Fibroblast of the aortic adventitia (primary cell): Measurements from ENCODE around the gene ETV5. TPM values are rescaled to one million over a fixed set of nuclear protein-coding genes. Genes with fewer than 3 reads are reported as not detected.

Experiments
- DNase-seq: peaks from one replicate; pipeline ENCODE4 v3.0.0-alpha.2; 2010; ENCODE audit warnings: low read depth
- H3K4me3 ChIP-seq: 2 replicates; pipeline ENCODE4 v1.5.1; 2011; ENCODE audit warnings: low read depth, mild to moderate bottlenecking, control low read depth, low read length, moderate library complexity
- total RNA-seq: library from RNA; depleted of rRNA; stranded (reverse); fragments of >200 nt; gene quantifications from 2 replicates; pipeline ENCODE4 v1.2.3, GENCODE V29; 2012; ENCODE audit warnings: low replicate concordance
- TF ChIP-seq, protein P1 (sequence below): IDR thresholded peaks from 2 replicates; pipeline ENCODE4 v1.5.1; 2011; ENCODE audit warnings: mild to moderate bottlenecking, low read length, control low read depth, inconsistent platforms; ENCODE audit not compliant: insufficient read depth

ETV5 gene
- total RNA-seq, 1 donor: 78.8 TPM

DNA sequence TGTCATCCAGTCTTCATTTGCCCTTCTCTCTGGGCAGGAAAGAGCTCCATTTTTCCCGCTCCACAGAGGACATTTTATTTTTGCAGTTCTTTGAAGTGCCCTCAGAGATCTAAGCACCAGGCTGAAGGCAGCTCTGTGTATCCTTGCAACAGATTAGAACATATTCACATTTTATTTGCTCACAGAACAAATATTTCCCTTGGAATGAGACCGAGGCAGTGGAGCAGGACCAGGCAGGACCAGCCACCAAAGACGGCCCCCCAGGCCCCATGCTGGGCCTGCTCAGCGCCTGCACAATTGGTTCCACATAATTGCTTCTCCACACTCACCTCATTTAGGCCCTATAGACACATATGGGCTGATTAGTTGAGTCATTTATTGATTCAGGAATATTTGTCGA lies 15.7 kb upstream of the ETV5 start:
- TF ChIP-seq, protein P1, sequence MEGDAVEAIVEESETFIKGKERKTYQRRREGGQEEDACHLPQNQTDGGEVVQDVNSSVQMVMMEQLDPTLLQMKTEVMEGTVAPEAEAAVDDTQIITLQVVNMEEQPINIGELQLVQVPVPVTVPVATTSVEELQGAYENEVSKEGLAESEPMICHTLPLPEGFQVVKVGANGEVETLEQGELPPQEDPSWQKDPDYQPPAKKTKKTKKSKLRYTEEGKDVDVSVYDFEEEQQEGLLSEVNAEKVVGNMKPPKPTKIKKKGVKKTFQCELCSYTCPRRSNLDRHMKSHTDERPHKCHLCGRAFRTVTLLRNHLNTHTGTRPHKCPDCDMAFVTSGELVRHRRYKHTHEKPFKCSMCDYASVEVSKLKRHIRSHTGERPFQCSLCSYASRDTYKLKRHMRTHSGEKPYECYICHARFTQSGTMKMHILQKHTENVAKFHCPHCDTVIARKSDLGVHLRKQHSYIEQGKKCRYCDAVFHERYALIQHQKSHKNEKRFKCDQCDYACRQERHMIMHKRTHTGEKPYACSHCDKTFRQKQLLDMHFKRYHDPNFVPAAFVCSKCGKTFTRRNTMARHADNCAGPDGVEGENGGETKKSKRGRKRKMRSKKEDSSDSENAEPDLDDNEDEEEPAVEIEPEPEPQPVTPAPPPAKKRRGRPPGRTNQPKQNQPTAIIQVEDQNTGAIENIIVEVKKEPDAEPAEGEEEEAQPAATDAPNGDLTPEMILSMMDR: no peak
- DNase-seq: no peak
- H3K4me3 ChIP-seq: no peak overlapping the region

DNA sequence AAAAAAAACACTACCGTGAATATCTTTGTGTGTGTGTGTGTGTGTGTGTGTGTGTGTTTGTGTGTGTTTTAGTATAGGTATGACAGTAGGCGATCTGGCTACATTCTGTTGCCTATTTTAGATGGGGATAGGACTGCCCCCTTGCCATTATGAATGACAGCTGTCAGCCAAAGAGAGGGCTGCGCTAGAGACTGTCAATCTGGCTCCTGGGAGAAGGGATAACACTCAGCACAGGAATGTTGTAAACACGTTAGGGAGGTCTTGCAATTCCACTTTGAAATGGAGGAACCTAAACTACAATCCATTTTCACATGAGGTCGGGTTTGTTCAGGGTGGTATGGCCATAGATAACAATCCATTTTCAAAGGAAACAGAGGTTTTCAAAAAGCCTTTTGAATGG lies 14.1 kb upstream of the ETV5 start:
- no peak for DNase-seq
- TF ChIP-seq, protein P1: no peak
- H3K4me3 ChIP-seq: no peak overlapping the region

DNA sequence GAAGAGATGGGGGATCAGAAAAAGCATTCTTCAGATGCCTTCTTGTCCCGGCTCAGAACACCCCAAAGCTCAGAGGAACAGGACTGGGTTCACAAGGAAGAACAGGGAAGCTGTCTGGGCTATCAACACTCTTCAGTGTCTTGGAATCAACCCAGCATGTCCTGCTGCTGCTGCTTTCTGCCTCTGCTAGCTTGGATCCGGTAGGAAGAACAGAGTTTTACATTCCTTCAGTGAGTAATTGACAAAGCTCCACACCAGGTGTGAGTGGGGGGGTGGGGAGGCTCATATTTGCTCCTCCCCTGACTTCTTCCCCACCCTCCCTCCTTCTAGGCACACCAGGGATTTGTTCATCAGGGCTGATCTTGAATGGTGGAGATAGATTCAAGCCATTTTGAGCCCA lies 13.1 kb upstream of the ETV5 start:
- DNase-seq: no peak
- H3K4me3 ChIP-seq: no peak overlapping the region
- TF ChIP-seq, protein P1: no peak

DNA sequence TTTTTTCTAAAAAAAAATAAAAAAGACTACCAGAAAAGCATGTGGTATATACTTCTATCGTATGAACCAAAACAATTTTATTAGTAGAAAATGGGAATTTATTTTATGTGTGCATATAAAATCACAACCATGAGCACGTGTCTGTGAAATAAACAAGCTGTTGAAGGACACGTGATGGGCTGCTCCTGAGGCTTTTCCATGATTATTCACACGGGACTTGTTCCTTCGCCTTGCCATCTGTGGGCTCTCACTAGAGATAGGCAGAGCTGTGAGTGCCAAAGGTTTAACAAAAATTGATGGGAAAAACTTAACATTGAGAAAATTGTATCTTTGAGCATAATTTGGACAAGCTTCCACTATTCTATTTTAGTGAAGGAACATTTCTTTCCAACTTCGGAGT lies 12.4 kb upstream of the ETV5 start:
- no peak overlapping the region for H3K4me3 ChIP-seq
- TF ChIP-seq, protein P1: no peak
- DNase-seq: no peak

DNA sequence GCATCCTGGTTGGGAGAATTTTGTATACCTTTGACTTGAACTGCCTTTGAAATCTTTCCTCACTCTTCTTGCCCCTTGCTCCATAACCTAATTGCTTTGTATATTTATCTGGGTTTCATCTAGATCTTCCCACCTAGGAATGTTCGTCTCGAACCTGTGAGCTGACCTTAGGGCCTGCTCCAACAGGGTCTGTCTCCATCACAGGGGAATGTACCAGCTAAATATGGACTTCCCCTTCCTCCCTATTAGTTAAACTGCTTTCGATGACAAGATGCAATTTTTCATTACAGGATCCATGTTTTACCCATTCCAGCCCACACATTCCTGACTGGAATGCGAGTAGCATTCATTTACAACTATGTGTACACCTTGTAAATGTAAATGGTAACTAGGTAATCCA lies 10.6 kb upstream of the ETV5 start:
- no peak overlapping the region for H3K4me3 ChIP-seq
- TF ChIP-seq, protein P1: no peak
- DNase-seq: no peak

DNA sequence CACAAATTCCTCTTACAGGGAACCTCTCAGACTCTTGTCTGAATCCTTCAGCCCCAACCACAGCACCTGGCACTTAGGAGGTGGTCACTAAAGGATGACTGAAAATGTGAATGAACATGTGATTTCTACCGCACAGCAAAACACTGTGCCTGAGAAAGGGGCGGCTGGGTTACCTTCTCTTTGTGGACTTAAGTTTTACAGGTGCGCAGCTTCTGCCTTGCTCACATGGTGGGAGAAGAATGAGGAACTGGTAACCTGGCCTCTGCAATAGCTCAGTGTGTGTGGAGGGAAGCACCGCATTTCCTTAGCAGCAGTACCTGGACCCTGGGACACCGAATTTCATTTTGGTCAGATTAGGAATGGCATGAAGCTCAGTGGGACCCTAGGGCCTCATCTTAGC lies 9.8 kb upstream of the ETV5 start:
- TF ChIP-seq, protein P1: no peak
- H3K4me3 ChIP-seq: no peak overlapping the region
- DNase-seq: no peak

DNA sequence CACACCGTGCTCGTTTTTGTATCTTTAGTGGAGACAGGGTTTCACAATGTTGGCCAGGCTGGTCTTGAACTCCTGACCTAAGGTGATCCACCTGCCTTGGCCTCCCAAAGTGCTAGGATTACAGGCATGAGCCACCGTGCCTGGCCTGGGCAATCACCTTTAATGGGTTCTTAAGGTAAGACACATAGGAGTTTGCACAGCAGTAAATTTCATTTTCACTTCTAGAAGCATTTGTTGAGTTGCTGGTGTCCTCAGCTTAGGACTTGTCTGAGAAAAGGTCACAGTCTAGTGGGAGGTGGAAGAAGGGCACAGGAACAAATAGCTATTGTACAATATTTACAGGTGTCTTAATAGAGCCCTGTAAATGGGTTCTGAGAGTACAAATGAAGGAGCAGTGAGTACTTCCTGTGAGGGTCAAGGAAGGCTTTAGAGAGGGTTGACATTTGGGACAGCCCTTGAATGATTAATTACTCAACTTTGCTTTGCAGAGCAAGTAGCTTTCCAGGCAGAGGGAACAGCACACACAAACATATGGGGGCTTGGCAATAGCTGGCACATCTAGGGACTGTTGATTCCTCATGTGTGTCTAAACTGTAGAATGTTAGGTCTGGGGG lies 8.7 kb upstream of the ETV5 start:
- no peak overlapping the region for H3K4me3 ChIP-seq
- DNase-seq: no peak
- TF ChIP-seq, protein P1: no peak
